Measurements from ENCODE around the gene SAG.
A peak's percentile ranks its signal among the peaks of the same experiment; 100 is the strongest.

Gene SAG

GRCh38 chr2:233307565-233307964 lies at the start of gene SAG:
Gene SAG (plus strand): TSS chr2:233307816. CDS start chr2:233309190, 1,374 bp downstream.
- no peak for DNase-seq

- no peak for DNase-seq
These were observed 49.4 kb upstream of the SAG start for GRCh38 chr2:233258211-233258610.

GRCh38 chr2:233259730-233260129 lies 47.9 kb upstream of the SAG start:
- DNase-seq: no peak

GRCh38 chr2:233260661-233261060 lies 47.0 kb upstream of the SAG start:
- DNase-seq: no peak

- no peak for DNase-seq
These were observed 45.6 kb upstream of the SAG start for GRCh38 chr2:233261819-233262555.

GRCh38 chr2:233262562-233262961 lies 45.1 kb upstream of the SAG start:
- DNase-seq: no peak

GRCh38 chr2:233263045-233263570 lies 44.5 kb upstream of the SAG start:
- no peak for DNase-seq

GRCh38 chr2:233264667-233265066 lies 42.9 kb upstream of the SAG start:
- DNase-seq: no peak

GRCh38 chr2:233265899-233266431 lies 41.7 kb upstream of the SAG start:
- no peak for DNase-seq

- DNase-seq: no peak
These were observed 41.1 kb upstream of the SAG start for GRCh38 chr2:233266481-233266880.

GRCh38 chr2:233267516-233268245 lies 39.9 kb upstream of the SAG start:
- DNase-seq: peak; percentile 68 to 75

- no peak for DNase-seq
These were observed 37.2 kb upstream of the SAG start for GRCh38 chr2:233270366-233270765.

GRCh38 chr2:233270951-233271350 lies 36.7 kb upstream of the SAG start:
- DNase-seq: no peak

GRCh38 chr2:233271693-233272092 lies 35.9 kb upstream of the SAG start:
- DNase-seq: no peak

GRCh38 chr2:233273120-233273519 lies 34.5 kb upstream of the SAG start:
- no peak for DNase-seq

- no peak for DNase-seq
These were observed 32.4 kb upstream of the SAG start for GRCh38 chr2:233275223-233275622.

- DNase-seq: no peak
These were observed 28.7 kb upstream of the SAG start for GRCh38 chr2:233278921-233279320.

GRCh38 chr2:233280114-233280693 lies 27.4 kb upstream of the SAG start:
- no peak for DNase-seq

- DNase-seq: no peak
These were observed 26.1 kb upstream of the SAG start for GRCh38 chr2:233281553-233281952.

- DNase-seq: no peak
These were observed 25.5 kb upstream of the SAG start for GRCh38 chr2:233281992-233282603.

GRCh38 chr2:233285921-233286320 lies 21.7 kb upstream of the SAG start:
- no peak for DNase-seq

GRCh38 chr2:233287871-233288270 lies 19.7 kb upstream of the SAG start:
- no peak for DNase-seq

- no peak for DNase-seq
These were observed 19.0 kb upstream of the SAG start for GRCh38 chr2:233288663-233289062.
